SK-N-SH (cell line): ENCODE measurements around the gene CACNA2D4.

Experiments
- CTCF ChIP-seq: fragments of 200-600 bp; sonication (generic); IDR thresholded peaks from 2 replicates; pipeline ENCODE4 v1.6.1; 2017; ENCODE audit warnings: antibody characterized with exemption, mild to moderate bottlenecking, moderate library complexity
- FOSL2 ChIP-seq: IDR thresholded peaks from 2 replicates; pipeline ENCODE4 v1.4.0; 2012; ENCODE audit warnings: low read depth, mild to moderate bottlenecking, moderate library complexity, borderline replicate concordance
- MEF2A ChIP-seq: IDR thresholded peaks from 2 replicates; pipeline ENCODE4 v1.4.0; 2012; ENCODE audit warnings: low read depth, borderline replicate concordance
- YY1 ChIP-seq: IDR thresholded peaks from 2 replicates; pipeline ENCODE4 v1.4.0; 2012; ENCODE audit warnings: low read depth, mild to moderate bottlenecking

GRCh38 chr12:1920971-1921370 lies 2.5 kb upstream of the CACNA2D4 start:
- TF ChIP-seq CTCF (no peak), YY1 (no peak), FOSL2 (no peak), MEF2A (no peak)
